ENCODE data around the gene CRAMP1. TPM values are rescaled to one million over a fixed set of nuclear protein-coding genes. Genes with fewer than 3 reads are reported as not detected.

Gene CRAMP1
- total and polyA plus RNA-seq, 2 of the 8 experiments (the other 6 are each of a cell fraction or from before 2014, with no cell fraction given): 19.2 to 23.2 TPM

DNA sequence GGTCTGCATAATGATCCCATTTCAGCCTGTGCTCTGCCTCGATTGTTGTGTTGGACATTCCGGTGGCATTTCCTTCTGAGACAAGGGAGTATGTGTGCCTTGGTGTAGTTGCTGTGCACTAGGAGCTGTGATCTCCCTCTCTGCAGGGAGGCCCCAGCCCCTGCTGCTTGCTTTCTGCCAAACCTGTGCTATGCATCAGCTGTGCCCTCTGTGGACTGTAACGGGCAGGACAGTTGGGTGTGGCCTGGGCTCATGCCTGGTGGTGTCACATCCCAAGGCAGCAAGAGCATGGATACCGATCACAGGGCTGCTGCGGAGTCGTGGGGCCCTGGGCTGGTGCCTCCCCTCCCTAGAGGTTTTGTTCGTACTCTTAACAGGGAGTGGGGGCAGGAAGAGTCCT lies 62.1 kb downstream of the CRAMP1 start:
- Histone ChIP-seq H3K4me2 (ENCODE audit: insufficient read depth in 1 of 2, low read depth in 2 of 2, low read length in 2 of 2) (no peak overlapping the region), H3K18ac (ENCODE audit: extremely low read depth, low read length) (no peak overlapping the region), H3K23ac (ENCODE audit: insufficient read length) (no peak overlapping the region), H3K4ac (replicated peaks; ENCODE audit: insufficient read length, low read depth, low read length) (no peak overlapping the region), H2BK12ac (ENCODE audit: low read depth, low read length) (no peak overlapping the region), H2BK20ac (ENCODE audit: low read length) (no peak overlapping the region), H3K56ac (replicated peaks; ENCODE audit: insufficient read length, low read depth, low read length) (no peak overlapping the region), H3K79me1 (ENCODE audit: low read depth, low read length) (peaks cover 4% of the 10 kb centered on the region), H3K9ac (replicated peaks in 1 of 4; ENCODE audit: extremely low read depth in 1 of 4, low read depth in 3 of 4, low read length in 3 of 4) (no peak overlapping the region), H3K9me3 (ENCODE audit: insufficient read depth in 2 of 2, low read depth in 1 of 2, low read length in 1 of 2) (no peaks in the 10 kb centered on the region), H3K14ac (ENCODE audit: insufficient read length) (no peak overlapping the region), H4K20me1 (replicated peaks in 1 of 2; ENCODE audit: control insufficient read depth in 1 of 2, insufficient read depth in 2 of 2, low read length in 2 of 2) (peaks cover 2 to 9% of the 10 kb centered on the region in 2 experiments), H2BK5ac (ENCODE audit: low read depth, low read length) (no peak overlapping the region; the same call in 1 of the 2 replicates), H4K5ac (ENCODE audit: insufficient read length, low read depth, low read length) (no peak overlapping the region), H2BK120ac (replicated peaks; ENCODE audit: low read depth, low read length) (no peak overlapping the region), H2BK15ac (ENCODE audit: low read length) (no peak overlapping the region), H3K4me1 (replicated peaks in 1 of 4; ENCODE audit: control insufficient read depth in 3 of 4, insufficient read depth in 4 of 4, low read length in 3 of 4) (0 out of 7 replicates have a peak, but pooled peaks cover 0 to 2% (median 0%) of the 10 kb centered on the region in 4 experiments), H3K36me3 (ENCODE audit: control insufficient read depth in 2 of 4, insufficient read depth in 4 of 4, low read length in 3 of 4) (peaks cover 17 to 50% (median 33%) of the 10 kb centered on the region in 4 experiments; a peak in 7 of 8 replicates), H4K91ac (replicated peaks; ENCODE audit: insufficient read length, low read length) (no peak overlapping the region), H3K4me3 (ENCODE audit: extremely low read depth in 1 of 4, insufficient read depth in 2 of 4, low read depth in 3 of 4, low read length in 4 of 4) (no peak overlapping the region), H3K27me3 (replicated peaks in 1 of 4; ENCODE audit: control insufficient read depth in 3 of 4, extremely low read depth in 1 of 4, insufficient read depth in 3 of 4, low read length in 3 of 4) (no peaks in the 10 kb centered on the region), H3K27ac (ENCODE audit: low read depth, low read length) (no peak overlapping the region), H2AFZ (ENCODE audit: low read length) (no peak overlapping the region), H3K23me2 (ENCODE audit: low read depth, low read length) (peaks cover 6% of the 10 kb centered on the region), H3K79me2 (ENCODE audit: control insufficient read depth in 1 of 2, insufficient read depth in 2 of 2, low read length in 2 of 2) (peaks cover 9 to 10% of the 10 kb centered on the region in 2 experiments), H4K8ac (ENCODE audit: extremely low read depth, insufficient read depth, low read length) (no peak overlapping the region), H2AK5ac (ENCODE audit: low read depth, low read length) (no peak overlapping the region)
- DNase-seq (ENCODE audit: low read depth in 1 of 2, low spot score in 2 of 2) (no peak), FAIRE-seq (no peak)
- CTCF ChIA-PET (ENCODE audit: partially characterized antibody): interaction anchor here (0.8 to 1.8 kb wide), 4 partner anchors 21 to 106 kb away, joined by 3 to 6 read pairs (median 4); partner anchors contain the start of gene MAPK8IP3
- POLR2A ChIA-PET (ENCODE audit: partially characterized antibody): interaction anchor here (0.8 kb wide), 1 partner anchor 23 kb away, joined by 3 read pairs; no protein-coding TSS in a partner anchor
- 91% methylated on average over 7 of the region's 7 CpGs; no CpG with 5 or more reads in 1 of the 2 experiments for WGBS, 2 experiments (ENCODE audit: extremely low coverage in 1 of 2, insufficient coverage in 1 of 2, insufficient read length in 1 of 2, insufficient replicate concordance in 2 of 2, low coverage in 1 of 2, low lambda C conversion rate in 2 of 2, missing lambda C conversion rate in 1 of 2)
- no peak for TF ChIP-seq BRCA1 (IDR thresholded peaks at IDR 0.05; ENCODE audit: low read depth, low read length)
- TF ChIP-seq KDM4A (IDR thresholded peaks at IDR 0.05; ENCODE audit: low read depth, low read length, severe bottlenecking): no peak
- no peak for TF ChIP-seq SRF (IDR thresholded peaks at IDR 0.05; ENCODE audit: low read depth, low read length)
- no peak for TF ChIP-seq GTF2F1 (IDR thresholded peaks at IDR 0.05; ENCODE audit: borderline replicate concordance, low read depth, low read length)
- TF ChIP-seq CHD1 (IDR thresholded peaks at IDR 0.05; ENCODE audit: low read depth, low read length): no peak
- TF ChIP-seq CBX5 (IDR thresholded peaks at IDR 0.05; ENCODE audit: low read depth, low read length): no peak
- TF ChIP-seq CTBP2 (IDR thresholded peaks at IDR 0.05; ENCODE audit: borderline replicate concordance, insufficient read depth, insufficient read length, low read length): no peak
- TF ChIP-seq TBP (IDR thresholded peaks at IDR 0.05; ENCODE audit: low read depth, low read length): no peak
- no peak for TF ChIP-seq EZH2 (IDR thresholded peaks at IDR 0.05; ENCODE audit: low read depth, low read length, severe bottlenecking)
- TF ChIP-seq HDAC2 (IDR thresholded peaks at IDR 0.05; ENCODE audit: borderline replicate concordance in 1 of 2, low read depth in 2 of 2, low read length in 2 of 2): no peak
- no peak for TF ChIP-seq SIX5 (IDR thresholded peaks at IDR 0.05; ENCODE audit: low read depth, low read length)
